Measurements from ENCODE around the gene SLC27A1.
"Not testable (repeated sequence)": the region's sequence is repeated elsewhere in the genome, so short reads cannot be mapped to it uniquely, and the experiment has no call there.

The SLC27A1 gene

DNA sequence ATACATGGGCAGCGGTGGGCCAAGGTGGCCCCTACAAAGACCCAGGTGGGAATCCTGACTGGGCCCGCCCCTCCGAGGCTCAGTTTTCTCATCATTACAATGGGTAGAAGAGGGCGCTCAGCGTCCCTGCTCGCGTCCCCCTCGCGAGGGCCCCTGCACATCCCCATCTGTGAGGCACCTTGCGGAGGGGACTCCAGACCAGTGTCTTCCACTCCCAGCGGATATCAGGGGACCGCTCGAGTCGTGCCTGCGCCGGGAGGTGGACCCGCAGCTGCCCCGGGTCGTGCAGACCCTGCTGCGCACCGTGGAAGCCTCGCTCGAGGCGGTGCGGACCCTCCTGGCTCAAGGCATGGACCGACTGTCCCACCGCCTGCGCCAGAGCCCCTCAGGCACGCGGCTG, 69.8 kb downstream of the SLC27A1 start:
- DNase-seq = no peak

- no peak for DNase-seq
Measured at GRCh38 chr19:17541184-17541759, 70.9 kb downstream of the SLC27A1 start.

- no peak for DNase-seq
Measured at GRCh38 chr19:17542042-17542441, 71.7 kb downstream of the SLC27A1 start.

DNA sequence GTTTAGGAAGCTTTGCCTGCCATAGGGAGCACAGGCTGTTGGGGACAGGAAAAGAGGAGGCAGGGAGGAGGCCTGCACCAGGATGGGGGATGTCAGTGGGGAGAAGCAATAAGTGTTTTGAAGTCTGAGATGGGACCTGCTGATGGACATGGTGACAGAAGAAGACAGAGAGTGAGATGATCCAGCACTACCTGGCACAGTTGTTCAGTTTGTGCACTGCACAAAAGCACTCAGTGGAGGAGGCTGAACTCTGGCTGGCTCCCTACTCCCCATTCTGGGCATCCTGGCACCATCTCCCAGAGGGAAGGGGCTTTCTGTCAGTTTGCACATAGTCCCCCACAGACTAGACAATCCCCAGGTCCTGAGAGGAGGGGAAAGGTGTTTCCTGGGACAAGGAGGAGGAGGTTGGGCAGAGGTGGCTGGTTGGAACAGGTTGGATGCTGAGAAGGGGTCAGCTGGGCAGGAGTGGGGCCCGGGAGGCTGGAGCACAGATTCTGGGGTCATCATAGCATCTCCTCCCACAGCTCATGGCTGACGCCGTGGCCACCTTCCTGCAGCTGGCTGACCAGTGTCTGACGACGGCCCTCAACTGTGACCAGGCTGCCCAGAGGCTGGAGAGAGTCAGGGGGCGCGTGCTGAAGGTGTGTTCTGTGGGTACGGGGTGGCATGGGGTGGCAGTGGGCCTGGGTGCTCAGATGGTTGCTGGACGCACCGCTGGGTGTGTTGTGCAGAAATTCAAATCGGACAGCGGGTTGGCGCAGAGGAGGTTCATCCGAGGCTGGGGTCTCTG, 72.7 kb downstream of the SLC27A1 start:
- no peak for DNase-seq

- no peak for DNase-seq
Measured at GRCh38 chr19:17543986-17544385, 73.7 kb downstream of the SLC27A1 start.

- no peak for DNase-seq
Measured at GRCh38 chr19:17544418-17544817, 74.1 kb downstream of the SLC27A1 start.

DNA sequence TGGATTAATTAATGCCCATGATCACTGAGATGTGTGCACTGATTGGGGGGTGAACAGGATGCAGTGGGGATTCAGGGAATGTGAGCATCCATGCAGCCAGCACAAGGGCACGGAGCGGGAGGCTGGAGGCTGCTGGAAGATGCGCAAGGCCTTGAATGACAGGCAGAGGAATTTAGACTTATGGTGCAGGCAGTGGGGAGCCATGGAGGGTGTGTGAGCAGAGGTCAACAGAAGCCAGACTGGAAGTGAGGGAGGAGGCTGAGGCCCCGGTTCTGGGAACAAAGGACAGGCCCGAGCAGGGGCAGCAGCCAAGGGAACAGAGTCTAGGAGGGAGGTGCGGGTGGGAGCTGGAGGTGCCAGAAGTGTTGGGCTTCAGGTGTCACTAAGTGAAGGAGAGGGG, 77.8 kb downstream of the SLC27A1 start:
- no peak for DNase-seq

DNA sequence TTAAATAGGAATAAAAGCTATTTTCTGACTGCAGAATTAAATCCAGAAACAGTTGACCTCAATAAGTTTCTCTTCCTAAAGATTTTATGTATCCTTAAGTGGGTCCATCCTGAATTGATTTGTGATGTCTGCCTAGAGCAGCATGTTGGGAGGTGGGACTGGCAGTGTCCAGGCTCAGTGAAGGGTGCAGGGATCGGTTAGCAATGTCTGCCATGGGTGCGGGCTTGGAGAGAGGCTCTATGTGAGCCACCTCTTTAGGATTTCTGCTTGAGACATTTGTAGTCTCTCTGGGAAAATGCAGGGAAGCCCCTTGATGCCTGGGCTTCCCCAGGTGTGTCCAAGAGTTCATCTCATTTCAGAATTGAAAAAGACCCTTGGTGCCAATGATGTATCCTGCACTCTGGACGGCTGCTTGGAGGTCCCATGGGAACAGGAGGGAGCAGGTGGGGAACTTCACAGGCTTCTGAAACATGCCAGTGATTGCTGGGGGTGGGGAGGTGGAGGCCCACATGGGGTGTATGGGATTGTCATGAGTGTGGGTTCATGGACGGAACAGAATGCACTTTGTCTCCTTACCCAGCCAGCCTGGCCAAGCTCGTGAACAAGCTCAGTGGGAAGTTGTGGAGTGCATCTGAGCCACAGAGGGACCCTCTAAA, 78.9 kb downstream of the SLC27A1 start:
- no peak for DNase-seq

- DNase-seq = no peak
Measured at GRCh38 chr19:17550076-17550667, 79.8 kb downstream of the SLC27A1 start.

DNA sequence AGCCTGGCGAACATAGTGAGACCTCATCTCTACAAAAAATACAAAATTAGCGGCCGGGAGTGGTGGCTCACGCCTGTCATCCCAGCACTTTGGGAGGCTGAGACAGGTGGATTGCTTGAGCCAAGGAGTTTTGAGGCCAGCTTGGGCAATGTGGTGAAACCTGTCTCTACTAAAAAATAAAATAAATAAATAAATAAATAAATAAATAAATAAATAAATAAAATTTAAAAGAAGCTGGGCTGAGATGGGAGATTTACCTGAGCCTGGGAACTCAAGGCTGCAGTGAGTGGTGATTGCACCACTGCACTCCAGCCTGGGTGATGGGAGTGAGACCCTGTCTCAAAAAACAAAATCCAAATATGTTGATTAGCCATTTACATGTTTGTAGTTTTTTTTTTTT, 82.4 kb downstream of the SLC27A1 start:
- not testable (repeated sequence) for DNase-seq

DNA sequence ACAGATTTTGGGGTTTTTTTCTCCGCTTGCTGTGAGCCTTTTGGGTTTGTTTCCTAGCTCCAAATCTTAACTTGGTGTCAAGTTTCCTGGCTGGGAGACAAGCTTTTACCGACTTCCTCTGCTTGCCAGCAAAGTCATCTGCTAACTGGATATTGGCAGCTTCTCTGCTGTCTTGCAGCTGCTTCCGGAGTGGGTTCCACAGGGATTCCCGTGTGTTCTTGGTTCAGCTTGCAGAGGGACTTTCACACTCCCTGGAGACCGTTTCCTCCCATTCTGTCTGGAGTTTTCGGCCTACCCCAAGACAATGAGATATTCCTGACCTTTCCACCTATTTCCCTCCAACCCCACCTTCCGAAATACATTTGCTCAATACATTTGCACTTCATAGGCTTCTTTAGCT, 82.9 kb downstream of the SLC27A1 start:
- DNase-seq = no peak

DNA sequence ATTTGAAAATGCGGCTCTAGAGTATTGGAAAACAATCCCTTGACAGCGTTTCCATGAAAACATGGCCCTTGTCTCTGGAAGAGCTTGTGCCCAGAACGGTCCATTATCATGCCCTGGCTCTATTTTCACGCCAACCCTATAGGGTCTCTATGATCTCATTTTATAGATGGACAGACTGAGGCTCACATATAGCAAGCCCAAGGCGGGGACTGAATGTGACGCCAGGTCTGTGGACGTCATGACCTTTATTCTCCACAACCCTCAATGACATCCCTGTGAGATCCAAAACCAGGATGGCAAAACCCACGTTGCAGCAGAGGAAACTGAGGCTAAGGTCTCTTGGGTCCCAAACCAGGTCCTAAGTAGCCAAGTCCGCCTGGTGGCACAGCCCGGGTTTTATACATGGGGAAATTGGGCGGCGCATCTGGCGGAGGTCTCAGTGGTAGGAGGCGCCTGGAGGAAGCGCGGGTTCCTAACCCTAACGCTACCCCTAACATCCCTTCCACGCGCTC, 84.7 kb downstream of the SLC27A1 start:
- no peak for DNase-seq

- DNase-seq = peak; percentile 81
Measured at GRCh38 chr19:17555480-17555928, 85.2 kb downstream of the SLC27A1 start, which contains the start of gene COLGALT1. Gene COLGALT1 (plus strand): TSS chr19:17555649. CDS start chr19:17555714, 65 bp downstream.

Measured in NCI-H526 treated with DMSO at 0.1 percent for 48 hours (cell line).